ENCODE data around the gene OR4D11.

Gene OR4D11

GRCh38 chr11:59550368-59550841, 47.0 kb downstream of the OR4D11 start:
- DNase-seq: peak; percentile 76

GRCh38 chr11:59550842-59551658, 47.7 kb downstream of the OR4D11 start:
- peak; percentile 92 for DNase-seq

GRCh38 chr11:59551659-59552521, 48.5 kb downstream of the OR4D11 start:
- DNase-seq: peak; percentile 47

GRCh38 chr11:59552844-59553243, 49.5 kb downstream of the OR4D11 start:
- no peak for DNase-seq

DNA sequence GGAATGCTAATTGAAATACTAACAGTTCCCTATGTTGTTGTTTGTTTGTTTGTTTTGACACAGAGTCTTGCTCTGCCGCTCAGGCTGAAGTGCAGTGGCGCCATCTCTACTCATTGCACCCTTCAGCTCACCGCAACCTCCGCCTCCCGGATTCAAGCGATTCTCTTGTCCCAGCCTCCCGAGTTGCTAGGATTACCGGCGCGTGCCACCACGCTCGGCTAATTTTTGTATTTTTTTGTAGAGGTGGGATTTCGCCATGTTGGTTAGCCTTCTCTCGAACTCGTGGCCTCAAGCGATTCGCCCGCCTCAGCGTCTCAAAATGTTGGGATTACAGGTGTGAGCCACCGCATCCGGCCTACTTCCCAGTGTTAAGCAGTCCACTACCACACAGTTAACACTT, 49.9 kb downstream of the OR4D11 start:
- no peak for DNase-seq

Data from inflammatory macrophage treated with lipopolysaccharide for 4 hours (primary cell).